NCI-H774 (cell line): Measurements from ENCODE around the gene C1orf141.
"Not testable (repeated sequence)": the region's sequence is repeated elsewhere in the genome, so short reads cannot be mapped to it uniquely, and the experiment has no call there.

Experiments used
- DNase-seq: peaks from one replicate; lab custom pipeline; 2025; lab: John Stamatoyannopoulos, UW

Gene C1orf141

DNA sequence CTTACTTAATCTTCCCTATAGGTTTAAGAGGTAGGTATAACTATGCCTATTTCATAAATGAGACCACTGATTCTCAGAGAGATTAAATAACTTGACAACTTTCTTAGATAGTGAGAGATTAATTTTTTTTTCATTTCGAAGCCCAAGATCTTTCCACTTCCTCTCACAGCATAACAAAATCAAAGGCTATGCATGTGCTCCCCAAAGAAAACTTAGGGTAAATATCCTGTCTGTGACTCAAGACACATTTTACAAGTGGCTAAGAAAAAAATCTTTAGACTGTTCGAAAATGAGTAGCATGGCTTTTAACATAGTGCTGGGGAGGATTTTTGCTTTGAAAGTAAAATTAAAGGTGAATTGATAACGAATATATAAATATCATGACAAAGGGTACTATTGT lies 8.2 kb upstream of the C1orf141 start:
- DNase-seq = no peak

DNA sequence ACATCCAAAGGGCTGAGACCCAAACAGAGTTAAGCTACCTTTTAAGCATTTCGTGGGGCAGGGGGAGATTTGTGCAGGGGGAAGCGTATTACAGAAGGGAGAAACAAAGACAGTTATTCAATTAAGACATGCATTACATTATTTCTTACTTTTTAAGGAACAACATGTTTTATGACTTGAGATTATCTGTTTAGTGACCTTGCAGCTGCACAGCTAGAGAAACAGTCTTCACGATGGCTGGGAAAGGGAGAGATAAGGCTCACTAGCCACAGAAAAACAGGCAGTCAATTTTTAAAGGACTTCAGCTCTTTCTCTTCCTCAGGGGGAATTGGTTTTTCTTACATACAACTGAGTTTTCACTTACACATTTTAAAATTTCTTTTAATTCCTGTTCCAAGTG lies 7.1 kb upstream of the C1orf141 start:
- DNase-seq = not testable (repeated sequence)

DNA sequence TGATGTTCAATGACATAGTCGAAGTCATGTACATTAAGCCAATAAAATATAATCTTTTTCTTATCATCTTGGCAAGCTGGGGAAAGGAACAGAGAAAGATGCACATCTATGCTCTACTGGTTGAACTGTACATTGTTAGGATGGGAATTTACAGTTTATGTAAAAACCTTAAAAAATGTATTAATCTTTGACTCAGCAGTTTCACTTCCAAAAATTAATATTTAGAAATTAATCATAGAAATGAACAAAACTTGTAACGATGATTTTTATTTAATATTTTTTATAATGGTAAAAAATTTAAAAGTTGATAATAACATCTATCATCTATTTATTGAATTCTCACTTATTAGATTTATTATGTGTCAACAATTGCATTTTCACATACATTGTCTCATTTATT lies 5.7 kb upstream of the C1orf141 start:
- no peak for DNase-seq

DNA sequence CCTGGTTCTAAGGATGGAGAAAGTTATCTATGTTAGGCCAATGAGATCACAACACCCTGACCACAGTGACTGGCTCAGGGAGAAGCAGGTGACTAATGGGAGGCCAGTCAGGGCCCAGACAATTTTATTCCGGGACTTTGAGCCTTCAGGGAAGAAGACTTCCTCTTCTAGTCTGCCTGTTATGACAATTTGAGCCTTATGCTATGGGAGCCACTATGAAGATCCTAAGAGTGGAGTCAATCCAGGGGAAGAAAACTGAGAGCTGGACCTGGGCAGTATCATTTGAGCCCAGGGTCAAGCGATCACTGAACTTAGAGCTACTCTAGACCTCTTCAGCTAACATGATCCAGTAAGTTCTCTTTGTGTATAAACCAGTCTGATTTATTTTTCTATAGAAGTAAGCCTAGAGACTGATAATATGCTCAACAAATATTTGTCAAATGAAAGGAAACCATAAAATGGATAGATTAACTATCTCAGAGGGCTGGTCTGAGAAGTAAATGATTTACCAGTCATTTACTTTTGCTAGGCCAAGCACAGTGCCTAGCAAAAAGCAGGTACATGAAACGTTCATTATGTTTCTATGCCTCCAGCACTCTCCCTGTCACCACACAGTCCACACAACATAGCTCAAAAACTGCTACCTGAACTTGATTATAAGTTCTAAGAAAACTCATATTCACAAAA lies 4.2 kb upstream of the C1orf141 start:
- DNase-seq = no peak

DNA sequence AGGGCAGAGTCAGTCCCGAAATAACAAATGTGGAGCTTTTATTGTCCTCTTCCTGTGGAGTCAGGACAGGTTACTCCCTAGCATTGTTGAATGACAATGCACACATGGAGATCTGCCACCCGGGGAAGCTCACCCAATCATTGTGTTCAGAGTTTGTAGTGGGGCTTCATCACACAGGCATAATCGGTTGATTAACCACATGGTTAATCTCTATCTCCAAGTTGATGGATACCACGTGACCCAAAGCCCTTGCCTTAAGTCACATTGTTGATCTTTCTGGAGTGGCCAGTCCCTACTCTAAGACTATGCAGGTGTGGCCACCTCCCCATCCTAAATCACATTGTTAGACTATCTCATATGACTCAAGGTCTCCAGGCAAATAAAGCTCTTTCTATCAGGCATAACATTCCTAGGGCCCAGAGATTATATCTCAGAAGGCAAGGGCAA lies 2.6 kb upstream of the C1orf141 start:
- DNase-seq = no peak

DNA sequence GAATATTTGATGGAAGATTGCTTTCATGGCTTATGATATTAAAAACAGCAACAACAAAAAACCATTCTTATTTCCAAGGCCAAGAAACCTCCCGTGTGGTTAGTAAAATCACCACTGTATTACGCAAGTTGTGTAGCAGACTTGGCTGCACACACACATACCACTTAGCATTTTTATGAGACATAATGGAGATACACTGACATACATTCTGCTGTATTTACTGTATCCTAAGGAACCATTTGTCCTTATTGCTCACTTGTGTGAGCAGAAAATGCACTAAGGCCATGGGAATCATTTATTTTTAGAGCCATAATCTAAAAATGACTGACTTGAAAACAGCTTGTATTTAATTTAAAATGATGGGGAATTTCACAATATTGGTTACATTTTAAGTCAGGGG lies 584 bp upstream of the C1orf141 start:
- no peak for DNase-seq

DNA sequence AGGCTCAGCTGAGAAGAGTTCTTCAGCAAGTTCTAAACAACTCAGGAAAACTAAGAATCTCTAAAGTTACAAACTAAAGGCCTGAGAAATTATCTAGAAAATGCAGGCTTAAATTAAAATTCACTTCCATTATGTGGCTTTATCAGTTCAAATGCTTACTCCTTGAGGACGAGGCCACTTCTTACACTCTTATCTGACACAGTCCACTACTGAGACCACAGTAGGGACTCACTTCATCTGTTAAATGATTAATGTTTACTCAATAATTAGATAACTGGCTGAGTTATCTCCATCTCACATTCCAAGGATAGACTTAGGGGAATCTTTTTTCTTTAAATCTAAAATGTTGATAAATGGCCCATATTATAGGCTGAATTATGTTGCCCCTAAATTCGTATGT lies 1.6 kb downstream of the C1orf141 start:
- DNase-seq = no peak

DNA sequence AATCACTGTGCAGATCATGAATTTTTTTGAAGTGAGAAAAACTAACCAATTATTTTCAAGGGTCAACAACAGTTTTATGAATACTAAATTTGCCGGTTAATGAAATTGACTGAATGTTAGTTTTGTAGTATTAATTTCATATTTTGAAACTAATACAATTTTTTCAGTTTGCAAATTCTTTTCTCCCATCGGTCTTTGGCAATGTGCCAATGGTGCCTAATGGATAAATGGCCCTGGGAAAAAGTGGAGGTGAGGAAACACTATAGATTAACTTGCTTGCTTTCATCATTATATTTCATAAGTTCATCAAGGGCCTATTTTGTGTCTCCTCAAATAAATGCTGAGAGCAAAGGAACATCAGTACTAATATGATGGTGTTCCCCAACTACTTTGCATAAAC lies 4.1 kb downstream of the C1orf141 start:
- no peak for DNase-seq

DNA sequence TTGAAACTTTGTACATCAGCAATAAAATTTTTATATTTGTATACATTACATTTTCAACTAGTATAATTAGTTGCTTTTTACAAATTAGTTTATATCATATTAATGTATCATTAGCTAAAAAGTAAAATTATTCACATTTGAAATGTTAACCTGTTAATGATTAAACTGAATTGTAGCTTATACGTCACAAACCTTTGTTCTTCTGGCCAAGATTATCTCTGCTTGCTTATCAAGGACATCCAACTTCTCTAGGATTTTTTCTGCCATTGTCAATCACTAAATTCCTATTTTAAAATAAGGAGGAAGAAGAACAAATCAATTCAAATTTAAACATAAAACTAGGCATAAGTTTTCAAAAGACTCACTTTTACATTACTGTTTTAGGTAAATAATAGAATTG lies 7.8 kb downstream of the C1orf141 start:
- DNase-seq = no peak

DNA sequence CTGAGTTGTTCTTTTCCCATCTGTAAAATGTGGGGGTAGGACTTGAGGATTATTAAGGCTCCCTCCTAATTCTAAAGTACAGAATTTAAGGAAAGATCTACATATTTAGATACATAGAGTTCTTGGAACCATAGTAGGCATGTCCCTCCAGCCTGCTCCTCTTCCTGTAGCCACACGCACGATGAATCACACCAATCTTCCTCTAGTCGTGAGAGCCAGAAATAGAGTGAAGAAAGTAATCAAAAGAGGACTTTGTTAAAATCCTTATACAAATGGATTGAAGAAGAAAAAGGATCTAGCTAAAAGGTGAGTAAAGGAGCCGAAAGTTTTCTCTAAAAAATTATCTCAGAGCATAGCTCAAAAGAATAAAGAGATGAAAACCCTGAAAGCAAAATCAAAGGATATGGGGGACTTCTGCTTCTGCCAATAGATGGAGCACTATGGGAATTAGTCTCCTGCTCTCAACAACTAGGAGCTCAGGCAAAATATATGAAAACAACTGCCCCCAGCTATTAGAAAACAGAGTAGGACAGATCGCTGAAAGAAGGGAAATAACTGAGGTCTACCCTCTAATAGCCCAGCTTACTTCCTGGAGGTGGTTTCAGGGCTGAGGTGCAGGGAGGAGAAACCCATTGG lies 8.5 kb downstream of the C1orf141 start:
- DNase-seq = no peak

DNA sequence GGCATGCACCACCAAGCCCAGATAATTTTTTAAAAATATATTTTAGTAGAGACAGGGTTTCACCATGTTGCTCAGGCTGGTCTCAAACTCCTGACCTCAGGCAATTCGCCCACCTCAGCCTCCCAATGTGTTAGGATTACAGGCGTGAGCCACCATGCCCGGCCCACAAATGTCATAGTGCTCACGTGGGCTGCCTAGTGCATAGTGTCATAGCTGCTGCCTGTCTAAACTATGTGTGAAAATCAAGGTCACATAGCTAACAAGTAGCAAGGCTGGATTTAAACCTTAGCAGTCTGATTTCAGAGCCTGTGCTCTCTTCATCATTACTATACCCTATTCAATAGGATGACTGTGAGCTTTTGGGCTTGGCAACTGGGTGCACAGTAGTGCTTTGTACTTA lies 10.3 kb downstream of the C1orf141 start:
- no peak for DNase-seq

DNA sequence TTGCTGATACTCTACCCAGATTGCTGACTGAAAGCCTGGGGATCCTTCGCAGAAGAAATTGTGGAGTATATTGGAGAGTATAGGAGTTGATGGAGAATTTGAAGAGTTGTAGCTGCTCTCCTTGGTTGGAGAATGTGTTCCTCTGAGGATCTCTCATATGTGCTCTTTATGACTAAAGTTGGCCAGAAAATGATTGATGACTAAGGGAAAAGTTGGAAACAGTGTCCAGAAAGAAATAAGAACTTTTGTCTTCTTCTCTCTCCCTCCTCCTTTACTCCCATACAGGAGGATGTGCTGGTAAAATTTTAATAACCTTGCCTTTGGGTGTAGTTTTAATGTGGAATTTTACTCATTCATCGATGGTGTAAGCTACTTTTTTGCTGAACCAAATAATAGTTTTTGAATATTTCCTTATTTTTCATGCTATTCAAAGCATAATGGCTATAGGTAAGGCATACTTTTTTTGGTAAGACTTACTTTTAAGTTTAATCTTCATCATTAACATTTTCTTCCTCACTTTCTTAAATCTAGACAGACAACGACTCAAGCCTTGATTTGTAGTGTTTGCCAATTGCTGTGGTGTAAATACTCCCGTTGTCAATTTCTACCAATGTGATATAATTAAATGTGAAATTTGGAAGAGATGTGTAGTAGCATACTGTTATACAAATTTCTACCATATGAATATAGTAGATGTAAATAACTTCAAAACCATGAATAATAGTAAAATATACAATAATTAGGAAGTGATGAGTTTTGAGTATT lies 13.7 kb downstream of the C1orf141 start:
- DNase-seq = no peak

DNA sequence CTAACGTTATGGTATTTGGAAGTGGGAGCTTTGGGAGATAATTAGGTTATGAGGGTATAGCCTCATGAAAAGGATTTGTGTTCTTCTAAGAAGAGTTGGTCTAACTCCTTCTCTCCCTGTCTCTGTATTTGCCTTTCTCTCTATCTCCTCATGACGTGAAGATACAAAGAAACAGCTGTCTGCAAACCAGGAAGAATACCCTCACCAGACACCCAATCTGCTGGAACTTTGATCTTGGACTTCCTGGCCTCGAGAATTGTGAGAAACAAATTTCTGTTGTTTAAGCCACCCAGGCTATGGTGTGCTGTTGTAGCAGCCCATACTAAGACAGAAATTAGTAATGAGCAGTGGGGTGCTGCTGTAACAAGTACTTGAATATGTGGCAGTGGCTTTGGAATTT lies 16.1 kb downstream of the C1orf141 start:
- no peak for DNase-seq

DNA sequence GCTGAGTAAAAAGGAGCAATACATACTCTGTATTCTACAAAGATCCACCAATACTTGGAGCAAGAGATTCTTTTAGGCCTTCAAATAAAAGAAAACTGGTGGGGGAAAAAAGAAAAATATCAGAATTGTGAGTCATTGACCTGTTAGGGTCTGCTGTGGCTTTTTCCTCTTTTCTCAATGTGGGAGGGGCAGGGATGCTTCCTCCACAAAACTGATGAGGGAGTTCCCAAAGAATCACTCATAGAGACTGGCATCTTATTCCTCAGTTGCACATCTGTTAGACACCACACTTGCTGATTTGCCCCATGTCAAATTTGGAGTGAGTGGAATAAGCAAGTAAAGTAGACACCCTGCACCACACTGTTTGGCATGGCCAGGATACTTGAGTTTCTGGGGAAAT lies 16.6 kb downstream of the C1orf141 start:
- DNase-seq = no peak

DNA sequence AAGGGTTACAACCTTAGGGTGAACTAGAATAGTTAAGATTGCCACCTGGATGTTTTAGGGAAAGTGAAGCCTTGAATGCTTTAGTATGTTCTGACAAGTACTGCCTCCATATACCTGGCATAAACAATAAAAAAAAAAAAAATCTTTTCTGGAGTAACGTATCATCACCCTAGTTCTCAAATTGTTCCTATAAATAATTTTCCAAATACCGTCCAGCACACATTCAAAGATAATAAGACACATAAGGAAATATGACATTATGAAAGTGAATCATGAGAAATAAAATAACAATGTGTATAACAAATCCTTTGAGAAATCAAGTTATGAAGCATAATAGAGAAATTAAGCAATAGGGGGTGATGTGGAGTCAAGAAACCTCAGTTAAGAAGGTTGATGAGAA lies 20.6 kb downstream of the C1orf141 start:
- no peak for DNase-seq

DNA sequence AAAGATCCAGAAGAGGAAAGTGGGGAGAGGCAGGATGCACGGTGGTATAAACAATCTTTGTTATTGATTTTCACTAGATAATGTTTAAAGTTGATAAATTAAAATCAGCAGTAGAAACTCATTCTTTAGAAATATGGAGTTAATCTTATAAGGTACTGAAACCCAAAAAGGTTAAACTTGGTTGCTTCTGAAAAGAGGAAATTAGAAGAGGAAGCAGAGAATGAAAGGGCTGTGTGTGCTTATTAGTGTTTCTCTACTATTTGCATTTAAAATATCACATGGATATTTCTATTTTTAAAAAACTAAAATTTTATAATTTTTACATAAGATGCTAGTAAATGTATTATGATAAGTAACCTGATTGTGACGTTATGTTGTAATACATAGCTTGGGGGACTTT lies 24.4 kb downstream of the C1orf141 start:
- no peak for DNase-seq

DNA sequence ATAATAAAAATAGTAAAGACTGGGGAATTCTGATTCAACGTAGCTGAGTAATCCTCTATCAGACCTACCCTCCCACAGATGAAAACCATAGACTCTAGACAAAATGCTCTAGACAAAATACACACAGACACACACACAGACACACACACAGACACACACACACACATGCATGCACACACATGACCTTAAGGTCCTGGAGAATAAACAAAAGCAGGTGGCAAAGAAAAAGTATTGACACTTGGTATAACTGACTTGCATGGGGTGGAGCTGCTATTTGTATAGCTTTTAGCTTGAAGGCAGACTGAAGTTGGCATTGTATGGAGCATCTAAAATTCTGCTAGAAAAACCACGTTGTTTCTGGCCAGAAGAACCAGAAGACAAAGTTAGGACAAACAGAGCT lies 29.3 kb downstream of the C1orf141 start:
- no peak for DNase-seq

DNA sequence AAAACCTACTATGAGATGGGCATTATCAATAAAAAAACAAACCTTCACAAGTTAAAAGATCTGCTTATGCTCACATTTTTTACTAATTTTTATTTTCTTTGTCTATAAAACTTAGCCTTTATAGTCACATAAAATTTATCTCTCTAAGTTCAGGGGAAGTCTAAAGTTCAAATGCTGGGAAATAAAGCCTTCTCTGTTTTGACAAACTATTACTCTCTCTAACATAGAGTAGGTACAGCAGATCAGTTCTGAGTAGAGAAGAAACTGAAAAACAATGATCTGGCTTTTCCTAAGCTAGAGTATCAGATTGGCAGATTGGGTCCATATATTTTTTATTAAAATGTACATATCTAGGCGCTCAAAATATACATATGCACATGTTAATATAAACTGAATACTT lies 31.2 kb downstream of the C1orf141 start:
- no peak for DNase-seq

DNA sequence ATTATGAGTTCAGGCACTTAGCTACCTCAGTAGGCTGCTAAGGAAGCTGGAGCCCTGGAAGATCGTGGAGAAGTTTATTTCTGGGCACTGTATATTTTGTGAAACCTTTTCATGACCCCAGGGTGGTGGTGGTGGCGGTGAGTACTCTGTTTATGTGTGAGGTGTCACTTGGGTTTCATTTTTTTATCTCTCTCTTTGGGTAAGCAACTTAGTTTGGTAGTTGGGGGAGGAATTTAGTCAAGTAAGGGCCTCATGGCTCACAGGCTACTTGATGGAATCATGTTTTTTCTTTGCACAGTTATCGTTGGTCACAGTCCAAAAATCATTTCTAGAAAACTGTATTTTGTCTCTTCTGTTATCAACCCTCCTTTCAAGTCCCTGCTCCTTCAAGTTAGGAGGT lies 33.9 kb downstream of the C1orf141 start:
- no peak for DNase-seq

DNA sequence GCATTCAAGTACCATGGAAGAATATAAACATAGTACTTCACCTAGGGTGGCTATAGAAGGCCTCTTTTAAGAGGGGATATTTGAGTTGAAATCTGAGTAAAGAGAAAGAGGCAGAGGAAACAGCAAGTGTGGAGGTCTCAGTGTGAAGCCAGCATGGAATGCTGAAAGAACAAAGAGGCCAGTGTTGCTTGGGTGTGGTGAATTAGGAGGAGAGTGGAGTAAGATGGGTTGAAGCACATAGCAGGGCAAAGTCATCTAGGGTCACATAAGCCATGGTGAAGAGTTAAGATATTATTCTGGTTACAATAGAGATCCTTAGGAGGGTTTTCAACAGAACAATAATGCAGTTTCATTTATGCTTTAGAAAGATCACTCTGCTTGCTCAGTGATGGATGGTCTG lies 37.5 kb downstream of the C1orf141 start:
- no peak for DNase-seq

DNA sequence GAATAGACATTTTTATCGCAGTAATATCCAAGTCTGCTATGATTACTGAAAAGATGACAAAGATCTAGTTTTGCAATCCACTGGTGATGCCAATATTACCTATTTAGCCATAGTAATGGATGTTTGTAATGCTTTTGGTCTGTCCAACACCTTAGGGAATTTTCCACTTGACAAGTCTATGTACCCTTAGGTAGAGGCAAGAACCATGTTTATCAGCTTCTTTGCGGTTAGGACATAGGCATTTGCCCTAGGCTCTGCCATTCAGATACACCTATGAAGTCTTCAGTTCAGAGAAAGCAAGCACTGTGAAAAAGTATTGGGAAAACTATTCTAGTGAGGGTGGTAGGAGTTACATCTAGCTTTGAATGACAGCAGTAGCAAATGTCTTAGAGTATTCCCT lies 40.6 kb downstream of the C1orf141 start:
- no peak for DNase-seq

DNA sequence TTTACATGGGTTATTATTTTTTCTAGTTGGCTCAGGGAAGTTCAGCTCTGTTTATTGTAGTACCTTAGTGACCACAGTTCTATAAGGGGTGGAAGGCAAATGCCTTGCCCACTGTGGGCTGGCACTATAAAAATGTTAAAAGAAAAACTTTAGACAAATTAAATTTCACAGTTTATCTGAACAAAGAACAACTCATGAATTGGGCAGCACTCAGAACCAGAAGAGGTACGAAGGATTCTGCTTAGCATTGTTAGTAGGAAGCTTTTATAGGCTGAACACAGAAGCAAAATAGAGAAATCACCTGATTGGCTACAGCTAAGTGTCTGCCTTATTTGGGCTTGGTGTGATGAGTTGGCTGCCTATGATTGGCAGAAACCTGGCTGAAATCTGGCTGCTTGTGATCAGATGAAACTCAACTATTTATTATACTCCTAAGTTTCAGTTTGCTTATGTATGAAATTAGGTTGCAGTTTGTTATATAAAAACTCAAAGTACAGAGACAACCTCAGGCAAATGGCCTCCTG lies 45.0 kb downstream of the C1orf141 start:
- no peak for DNase-seq

DNA sequence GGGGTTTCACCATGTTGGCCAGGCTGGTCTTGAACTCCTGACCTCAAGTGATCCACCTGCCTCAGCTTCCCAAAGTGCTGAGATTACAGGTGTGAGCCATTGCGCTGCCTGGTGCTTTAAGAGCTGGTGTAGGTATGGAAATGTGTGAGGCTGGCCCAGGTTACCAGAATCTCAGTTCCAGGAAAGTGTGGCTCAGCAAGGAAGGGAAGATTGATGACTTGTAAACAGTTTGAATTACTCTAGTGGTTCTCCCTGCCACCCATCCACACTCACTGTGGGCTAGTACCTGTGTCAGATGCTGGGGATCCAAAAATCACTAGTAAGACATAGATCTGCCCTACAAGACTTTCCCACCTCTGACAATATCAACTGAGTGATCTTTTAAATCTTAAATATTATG lies 46.3 kb downstream of the C1orf141 start:
- DNase-seq = no peak
